ENCODE measurements around the gene CENPS.
"Not testable (repeated sequence)": the region's sequence is repeated elsewhere in the genome, so short reads cannot be mapped to it uniquely, and the experiment has no call there.

Gene CENPS

GRCh38 chr1:10421637-10422036 lies 8.6 kb upstream of the CENPS start:
- DNase-seq = no peak

- no peak for DNase-seq
Observed at GRCh38 chr1:10424034-10424433, 6.2 kb upstream of the CENPS start.

GRCh38 chr1:10424651-10425050 lies 5.6 kb upstream of the CENPS start:
- no peak for DNase-seq

DNA sequence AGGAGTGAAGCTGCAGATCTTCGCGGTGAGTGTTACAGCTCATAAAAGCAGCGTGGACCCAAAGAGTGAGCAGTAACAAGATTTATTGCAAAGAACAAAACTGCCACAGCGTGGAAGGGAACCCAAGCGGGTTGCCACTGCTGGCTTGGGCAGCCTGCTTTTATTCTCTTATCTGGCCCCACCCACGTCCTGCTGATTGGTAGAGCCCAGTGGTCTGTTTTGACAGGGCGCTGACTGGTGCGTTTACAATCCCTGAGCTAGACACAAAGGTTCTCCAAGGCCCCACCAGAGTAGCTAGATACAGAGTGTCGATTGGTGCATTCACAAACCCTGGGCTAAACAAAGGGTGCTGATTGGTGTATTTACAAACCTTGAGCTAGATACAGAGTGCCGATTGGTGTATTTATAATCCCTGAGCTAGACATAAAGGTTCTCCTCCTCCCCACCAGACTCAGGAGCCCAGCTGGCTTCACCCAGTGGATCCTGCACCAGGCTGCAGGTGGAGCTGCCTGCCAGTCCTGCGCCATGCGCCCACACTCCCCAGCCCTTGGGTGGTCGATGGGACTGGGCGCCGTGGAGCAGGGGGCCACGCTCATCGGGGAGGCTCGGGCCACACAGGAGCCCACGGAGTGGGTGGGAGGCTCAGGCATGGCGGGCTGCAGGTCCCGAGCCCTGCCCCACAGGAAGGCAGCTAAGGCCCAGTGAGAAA lies 4.3 kb upstream of the CENPS start:
- DNase-seq = not testable (repeated sequence)

DNA sequence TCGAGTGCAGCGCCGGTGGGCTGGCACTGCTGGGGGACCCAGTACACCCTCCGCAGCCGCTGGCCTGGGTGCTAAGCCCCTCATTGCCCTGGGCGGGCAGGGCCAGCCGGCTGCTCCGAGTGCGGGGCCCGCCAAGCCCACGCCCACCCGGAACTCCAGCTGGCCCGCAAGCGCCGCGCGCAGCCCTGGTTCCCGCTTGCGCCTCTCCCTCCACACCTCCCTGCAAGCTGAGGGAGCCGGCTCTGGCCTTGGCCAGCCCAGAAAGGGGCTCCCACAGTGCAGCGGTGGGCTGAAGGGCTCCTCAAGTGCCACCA lies 3.7 kb upstream of the CENPS start:
- DNase-seq = not testable (repeated sequence)

- no peak for DNase-seq
Observed at GRCh38 chr1:10428984-10429383, 1.2 kb upstream of the CENPS start.

DNA sequence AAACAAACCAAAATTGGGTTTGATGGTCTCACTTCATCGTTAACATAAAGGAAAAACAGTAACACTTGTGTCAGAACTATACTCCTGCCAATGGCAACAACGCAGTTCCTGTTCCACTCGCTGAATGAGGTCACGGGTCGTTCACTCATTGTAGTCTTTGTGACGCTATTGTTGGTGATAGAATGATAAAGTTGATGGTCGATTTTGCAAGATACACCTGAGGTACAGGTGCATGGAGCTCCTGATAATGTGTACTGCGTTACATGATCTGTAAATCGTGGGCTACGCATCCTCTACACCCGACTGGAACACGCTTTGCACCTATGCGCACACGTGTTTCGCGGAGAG lies 391 bp upstream of the CENPS start:
- DNase-seq = peak; percentile 45

GRCh38 chr1:10431070-10431730 lies 967 bp downstream of the CENPS start:
- DNase-seq = peak; percentile 31

GRCh38 chr1:10432910-10433700 lies 2.9 kb downstream of the CENPS start:
- no peak for DNase-seq

DNA sequence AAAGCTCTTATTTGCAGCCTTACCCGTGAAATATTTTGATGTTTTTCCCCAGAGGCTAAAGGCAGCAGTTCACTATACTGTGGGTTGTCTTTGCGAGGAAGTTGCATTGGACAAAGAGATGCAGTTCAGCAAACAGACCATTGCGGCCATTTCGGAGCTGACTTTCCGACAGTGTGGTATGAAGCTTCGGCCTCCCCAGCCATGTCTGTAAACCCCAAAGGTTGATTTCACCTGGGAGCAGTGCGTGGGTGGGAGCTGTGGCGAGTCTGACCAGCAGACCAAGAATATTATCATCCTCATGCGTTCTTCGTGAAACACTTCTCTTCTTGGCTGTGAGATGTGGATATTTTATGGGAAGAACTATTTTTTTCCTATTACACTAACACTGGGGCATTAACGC lies 3.6 kb downstream of the CENPS start:
- no peak for DNase-seq

- no peak for DNase-seq
Observed at GRCh38 chr1:10434590-10434989, 4.4 kb downstream of the CENPS start.

DNA sequence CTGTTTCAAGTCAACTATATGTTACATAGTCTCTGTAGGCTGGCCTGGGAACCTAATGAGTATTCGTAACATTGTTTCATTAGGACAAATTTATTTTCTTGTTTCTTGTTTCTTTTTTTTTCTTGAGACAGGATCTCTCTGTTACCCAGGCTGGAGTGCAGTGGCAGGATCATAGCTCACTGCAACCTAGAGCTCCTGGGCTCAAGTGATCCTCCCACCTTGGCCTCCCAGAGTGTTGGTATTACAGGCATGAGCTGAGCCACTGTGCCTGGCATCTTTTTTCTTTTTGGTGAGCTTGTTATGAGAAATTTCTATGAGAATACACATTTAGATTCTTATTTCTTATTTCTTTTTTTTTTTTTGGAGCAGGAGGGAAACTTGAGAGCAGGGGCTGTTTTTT lies 6.8 kb downstream of the CENPS start:
- no peak for DNase-seq

DNA sequence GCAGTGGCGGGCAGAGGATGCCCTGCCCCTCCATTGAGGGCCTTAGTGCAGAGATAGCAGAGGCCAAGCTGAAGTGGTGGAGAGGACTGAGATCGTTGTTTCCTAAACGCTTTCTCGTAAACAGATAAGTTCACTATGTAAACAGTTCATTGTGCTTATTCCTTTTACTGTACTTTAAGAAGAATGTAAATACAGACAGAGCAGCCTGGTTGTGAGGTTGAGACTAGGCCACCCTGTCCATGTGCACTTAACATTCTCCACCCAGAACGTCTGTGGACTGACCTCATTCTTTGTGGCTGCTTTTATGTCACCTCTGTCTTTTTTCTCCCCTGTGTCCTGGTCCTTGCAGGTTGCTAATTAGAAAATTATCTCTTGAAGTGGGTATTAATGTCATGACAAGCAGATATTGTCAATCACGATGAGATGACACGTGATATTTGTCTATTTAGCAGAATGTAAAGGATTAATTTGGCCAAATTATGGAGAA lies 8.5 kb downstream of the CENPS start:
- no peak for DNase-seq

- DNase-seq = no peak
Observed at GRCh38 chr1:10440305-10440704, 10.1 kb downstream of the CENPS start.

DNA sequence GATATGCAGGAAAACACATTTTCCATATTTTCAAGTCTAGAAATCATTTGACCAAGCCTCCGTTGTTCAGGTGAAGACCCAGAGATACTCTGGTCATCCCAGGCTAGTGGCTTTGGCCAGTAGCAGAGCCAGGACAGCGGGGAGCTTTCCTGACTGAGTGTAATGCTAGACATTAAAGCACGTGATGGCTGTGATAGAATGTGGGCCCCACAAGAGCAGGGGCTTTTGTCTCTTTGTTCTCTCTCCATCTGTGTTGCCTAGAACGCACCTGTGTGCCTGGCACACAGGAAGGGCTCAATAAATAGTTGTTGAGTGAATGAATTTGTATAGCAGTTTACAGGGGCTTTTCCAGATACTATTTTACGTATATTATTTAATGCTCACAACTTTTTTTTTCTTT lies 10.6 kb downstream of the CENPS start:
- no peak for DNase-seq

- no peak for DNase-seq
Observed at GRCh38 chr1:10444248-10444647, 14.0 kb downstream of the CENPS start.

DNA sequence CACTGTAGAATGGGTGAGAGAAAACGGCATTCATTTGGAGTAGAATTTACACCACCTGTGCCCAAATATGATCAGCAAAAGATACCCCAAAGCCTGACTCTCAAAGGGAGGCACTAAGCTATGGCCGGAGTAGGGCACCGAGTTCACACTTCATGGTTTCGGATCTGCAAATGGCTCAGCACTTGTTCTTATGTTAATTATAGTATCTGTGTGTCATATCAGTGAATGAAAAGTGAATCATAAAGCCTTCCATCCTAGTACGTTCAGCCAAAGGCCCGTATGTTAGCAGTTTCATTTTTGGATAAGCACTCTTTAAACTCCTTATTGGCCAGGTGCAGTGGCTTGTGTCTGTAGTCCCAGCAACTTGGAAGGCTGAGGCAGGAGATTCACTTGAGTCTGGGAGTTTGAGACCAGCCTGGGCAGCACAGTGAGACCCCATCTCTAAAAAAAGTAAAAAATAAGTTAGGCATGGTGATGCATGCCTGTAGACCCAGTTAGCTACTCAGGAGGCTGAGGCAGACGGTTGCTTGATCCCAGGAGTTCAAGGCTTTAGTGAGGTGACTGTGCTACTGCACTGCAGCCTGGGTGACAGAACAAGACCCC lies 14.7 kb downstream of the CENPS start:
- peak; percentile 14 for DNase-seq

DNA sequence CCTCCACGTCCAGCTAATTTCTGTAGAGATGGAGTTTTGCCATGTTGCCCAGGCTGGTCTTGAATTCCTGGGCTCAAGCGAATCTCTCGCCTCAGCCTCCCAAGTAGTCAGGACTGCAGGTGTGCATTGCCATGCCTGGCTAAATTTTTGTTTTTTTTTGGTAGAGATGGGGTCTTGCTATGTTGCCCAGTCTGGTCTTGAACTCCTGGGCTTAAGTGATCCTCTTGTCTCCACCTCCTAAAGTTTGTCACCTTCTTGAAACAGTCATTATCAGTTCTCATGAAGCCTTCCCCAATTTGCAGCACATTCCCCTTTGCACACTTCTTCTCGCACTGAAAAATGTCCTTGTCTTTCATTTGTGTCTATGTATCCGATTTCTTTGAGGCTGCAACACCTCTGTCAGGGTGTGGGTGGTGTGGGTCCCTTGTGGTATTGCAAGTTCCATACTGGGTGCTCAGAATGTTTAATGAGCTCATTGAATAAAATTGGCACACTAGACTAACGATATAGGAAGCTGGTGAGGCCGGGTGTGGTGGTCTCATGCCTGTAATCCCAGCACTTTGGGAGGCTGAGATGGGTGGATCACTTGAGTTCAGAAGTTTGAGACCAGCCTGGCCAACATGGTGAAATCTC lies 16.7 kb downstream of the CENPS start:
- DNase-seq = no peak

DNA sequence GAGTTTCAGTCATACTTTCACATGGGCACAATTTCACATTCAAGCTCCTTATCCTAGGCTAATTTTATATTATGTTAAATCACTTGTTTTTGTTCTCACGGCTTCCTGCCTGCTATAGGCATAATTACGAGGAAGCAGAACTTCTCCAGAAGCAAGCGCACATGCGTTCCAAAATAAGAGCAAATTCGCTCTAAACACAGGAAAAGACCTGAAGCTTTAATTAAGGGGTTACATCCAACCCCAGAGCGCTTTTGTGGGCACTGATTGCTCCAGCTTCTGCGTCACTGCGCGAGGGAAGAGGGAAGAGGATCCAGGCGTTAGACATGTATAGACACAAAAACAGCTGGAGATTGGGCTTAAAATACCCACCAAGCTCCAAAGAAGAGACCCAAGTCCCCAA lies 19.5 kb downstream of the CENPS start, which contains the start of gene CORT:
Gene CORT (plus strand): TSS at position 281 of the 400 bp plus-strand sequence. CDS start 193 bp downstream, outside the sequence.
- no peak for DNase-seq

DNA sequence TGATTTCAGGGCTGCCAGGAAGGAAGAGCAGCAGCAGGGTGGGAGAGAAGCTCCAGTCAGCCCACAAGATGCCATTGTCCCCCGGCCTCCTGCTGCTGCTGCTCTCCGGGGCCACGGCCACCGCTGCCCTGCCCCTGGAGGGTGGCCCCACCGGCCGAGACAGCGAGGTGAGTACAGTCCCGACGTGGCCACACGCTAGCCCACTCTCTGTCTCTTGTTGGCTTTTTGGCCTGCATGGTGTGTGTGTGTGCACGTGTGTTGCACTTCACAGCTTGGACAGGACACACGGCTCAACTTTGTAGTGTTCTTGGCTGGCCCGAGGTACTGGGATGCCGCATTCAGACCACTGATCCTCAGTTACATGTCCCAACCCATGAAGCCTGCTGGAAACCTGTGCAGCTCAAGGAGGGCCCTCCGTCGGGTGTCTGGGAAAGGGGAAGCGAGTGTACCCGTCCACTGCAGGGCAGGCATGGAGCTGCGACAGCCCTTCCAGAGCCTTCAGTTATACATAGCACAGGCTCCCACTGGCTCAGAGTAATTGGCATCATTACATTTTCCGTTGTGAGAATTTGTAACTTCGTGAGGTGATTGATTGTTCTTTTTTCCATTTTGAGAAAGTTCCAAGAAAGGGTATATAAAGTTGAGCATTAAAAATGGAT lies 20.1 kb downstream of the CENPS start:
- DNase-seq = no peak

DNA sequence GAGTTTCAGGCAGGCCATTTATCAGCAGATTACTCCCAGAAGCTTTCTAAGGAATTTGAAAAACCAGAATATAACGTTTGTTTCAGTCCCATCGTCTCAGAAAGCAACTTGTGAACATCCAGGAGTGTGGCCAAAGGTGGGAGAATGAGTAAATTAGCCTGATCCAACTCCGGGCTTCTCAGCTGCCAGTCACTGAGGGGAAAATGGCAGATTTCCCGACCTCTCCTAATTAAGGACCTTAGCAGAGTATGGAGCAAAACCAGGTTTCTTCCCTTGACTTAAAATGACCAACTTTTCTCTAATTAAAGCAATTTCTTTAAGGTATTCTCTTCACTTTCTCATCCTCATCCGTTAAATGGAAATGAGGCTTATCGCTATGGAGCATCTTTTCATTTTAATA lies 20.6 kb downstream of the CENPS start:
- DNase-seq = no peak

DNA sequence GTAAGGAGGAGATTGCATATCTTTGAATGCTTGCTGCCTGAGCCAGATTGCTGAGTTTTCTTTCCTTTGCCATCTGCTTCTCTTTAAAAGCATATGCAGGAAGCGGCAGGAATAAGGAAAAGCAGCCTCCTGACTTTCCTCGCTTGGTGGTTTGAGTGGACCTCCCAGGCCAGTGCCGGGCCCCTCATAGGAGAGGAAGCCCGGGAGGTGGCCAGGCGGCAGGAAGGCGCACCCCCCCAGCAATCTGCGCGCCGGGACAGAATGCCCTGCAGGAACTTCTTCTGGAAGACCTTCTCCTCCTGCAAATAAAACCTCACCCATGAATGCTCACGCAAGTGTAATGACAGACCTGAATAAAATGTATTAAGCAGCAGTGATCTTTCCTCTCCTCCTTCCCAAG lies 21.1 kb downstream of the CENPS start:
- DNase-seq = no peak

- no peak for DNase-seq
Observed at GRCh38 chr1:10456048-10456447, 25.8 kb downstream of the CENPS start.

Data from activated CD4-positive, alpha-beta T cell treated with anti-CD3 and anti-CD28 coated beads for 48 hours (primary cell).